GM18861 (cell line): Measurements from ENCODE around the gene RCN1.
A peak's percentile ranks its signal among the peaks of the same experiment; 100 is the strongest.
"Not testable (repeated sequence)": the region's sequence is repeated elsewhere in the genome, so short reads cannot be mapped to it uniquely, and the experiment has no call there.

ENCODE experiments used
- ATAC-seq: cut with Tn5 transposase; IDR thresholded peaks from one replicate; pipeline ENCODE4 v1.9.1; 2021; ENCODE audit not compliant: unreplicated experiment

The RCN1 gene

GRCh38 chr11:32090545-32091370, at the start of gene RCN1:
Gene RCN1 (plus strand): TSS chr11:32091074. CDS start chr11:32091197, 123 bp downstream.
- peak; percentile 30 for ATAC-seq

- no peak for ATAC-seq
Observed at GRCh38 chr11:32043737-32044136, 47.1 kb upstream of the RCN1 start.

- no peak for ATAC-seq
Observed at GRCh38 chr11:32044158-32044863, 46.6 kb upstream of the RCN1 start.

GRCh38 chr11:32045456-32045855, 45.4 kb upstream of the RCN1 start:
- no peak for ATAC-seq

GRCh38 chr11:32050264-32050663, 40.6 kb upstream of the RCN1 start:
- ATAC-seq: no peak

GRCh38 chr11:32052215-32052614, 38.7 kb upstream of the RCN1 start:
- no peak for ATAC-seq

GRCh38 chr11:32053151-32053888, 37.6 kb upstream of the RCN1 start:
- ATAC-seq: no peak

GRCh38 chr11:32055861-32056260, 35.0 kb upstream of the RCN1 start:
- ATAC-seq: no peak

- no peak for ATAC-seq
Observed at GRCh38 chr11:32056438-32056837, 34.4 kb upstream of the RCN1 start.

GRCh38 chr11:32059686-32060462, 31.0 kb upstream of the RCN1 start:
- ATAC-seq: no peak

- no peak for ATAC-seq
Observed at GRCh38 chr11:32062540-32062939, 28.3 kb upstream of the RCN1 start.

- not testable (repeated sequence) for ATAC-seq
Observed at GRCh38 chr11:32063031-32063430, 27.8 kb upstream of the RCN1 start.

GRCh38 chr11:32065865-32066629, 24.8 kb upstream of the RCN1 start:
- ATAC-seq: no peak

- no peak for ATAC-seq
Observed at GRCh38 chr11:32068134-32068870, 22.6 kb upstream of the RCN1 start.

GRCh38 chr11:32069361-32070058, 21.4 kb upstream of the RCN1 start:
- no peak for ATAC-seq

- ATAC-seq: no peak
Observed at GRCh38 chr11:32070692-32071091, 20.2 kb upstream of the RCN1 start.

GRCh38 chr11:32071811-32072210, 19.1 kb upstream of the RCN1 start:
- ATAC-seq: no peak

- no peak for ATAC-seq
Observed at GRCh38 chr11:32072872-32073643, 17.8 kb upstream of the RCN1 start.
